Prostate gland (tissue), 2 donors: ENCODE measurements around the gene CR2.

Experiments
- CTCF ChIP-seq, 4 experiments: fragments of 200-600 bp in 2 of 4; fragments of 450-650 bp in 2 of 4; sonication (generic) in 2 of 4; IDR thresholded peaks; 1 replicate in 3 of 4; 2 replicates in 1 of 4; pipeline ENCODE4 v1.5.1; 2016 to 2019; ENCODE audit warnings: antibody characterized with exemption in 4 of 4, mild to moderate bottlenecking in 2 of 4, moderate library complexity in 2 of 4
- POLR2AphosphoS5 ChIP-seq: sonication (generic); formaldehyde crosslinking; IDR thresholded peaks from one replicate; pipeline ENCODE4 v1.6.1; 2017; ENCODE audit warnings: antibody characterized with exemption

- no peak for TF ChIP-seq CTCF (IDR thresholded peaks at IDR 0.05)
- TF ChIP-seq POLR2AphosphoS5 = no peak
Measured at GRCh38 chr1:207459008-207459407, 4.9 kb downstream of the CR2 start.
